Psoas muscle (tissue), 8 donors: ENCODE results near the gene ADRA2C. TPM values are rescaled to one million over a fixed set of nuclear protein-coding genes. Genes with fewer than 3 reads are reported as not detected.

Experiments
- ATAC-seq, 4 donors: fragments of 200-7000 bp; cut with Tn5 transposase; one replicate each; pipeline ENCODE4 v1.9.1; 2020; ENCODE audit warnings: moderate library complexity in 3 of 4, mild to moderate bottlenecking in 2 of 4
- DNase-seq, 2 donors: peaks; one replicate each; pipeline ENCODE4 v3.0.0-alpha.2; 2020
- H3K27ac ChIP-seq: fragments of 200-600 bp; one replicate; pipeline ENCODE4 v1.8.0; 2022
- H3K27me3 ChIP-seq, 3 donors: fragments of 200-600 bp in 1 of 3; one replicate each; pipeline versions ENCODE4 v1.6.1 to v1.8.0; 2013 to 2022; ENCODE audit warnings: low read length in 2 of 3, mild to moderate bottlenecking in 2 of 3, moderate library complexity in 1 of 3; ENCODE audit not compliant: insufficient read depth in 3 of 3
- H3K36me3 ChIP-seq, 2 donors: fragments of 200-600 bp in 1 of 2; one replicate each; pipeline versions ENCODE4 v1.6.1 to v1.8.0; 2013 to 2022; ENCODE audit warnings: low read depth in 1 of 2, mild to moderate bottlenecking in 1 of 2, moderate library complexity in 1 of 2; ENCODE audit not compliant: insufficient read depth in 1 of 2
- H3K4me1 ChIP-seq: fragments of 200-600 bp; one replicate; pipeline ENCODE4 v1.8.0; 2022
- H3K4me3 ChIP-seq: fragments of 200-600 bp; one replicate; pipeline ENCODE4 v1.8.0; 2022; ENCODE audit warnings: mild to moderate bottlenecking
- H3K9me3 ChIP-seq: fragments of 200-600 bp; one replicate; pipeline ENCODE4 v1.8.0; 2022
- CTCF ChIP-seq: fragments of 200-600 bp; IDR thresholded peaks from one replicate; pipeline ENCODE4 v1.8.0; 2022; ENCODE audit warnings: antibody characterized with exemption
- whole genome bisulfite sequencing, 3 donors: extraction: QIAGEN DNeasy Blood & Tissue Kit; methylation state at CpG; one replicate each; pipeline versions ENCODE4 v1.1.6 to v1.1.7; 2013; 5-methylcytosine and 5-hydroxymethylcytosine counted together
- intact Hi-C, 2 donors: fragments of 100-400 bp; cut with DNase I; formaldehyde crosslinking; loops; one replicate each; pipeline versions ENCODE4 v1.11.0 to v1.14.2; 2022
- polyA plus RNA-seq, 3 donors: library from polyadenylated mRNA; stranded (reverse); fragments of 200-250 nt; gene quantifications; one replicate each; pipeline ENCODE4 v1.2.3, GENCODE V29; 2013
- total RNA-seq, 4 donors: library from RNA; stranded (reverse); fragmentation: NEBNext Ultra II Directional in 2 of 4; extraction: Animal tissue kit (Norgen Biotek cat#: 25700) in 2 of 4; gene quantifications; one replicate each; pipeline versions ENCODE4 v1.2.1 to v1.2.4, GENCODE V29; 2021 to 2023
- donor health status: healthy with polysubstance abuse.
- donor health status: DM: no; HTN: no; CAD: no; lungs with moderate emphysema.
- donor health status: Bipolar disorder and iron deficiency.
- donor health status: healthy.
- donor health status: DM: yes; HTN: yes; CAD: no.
- donor health status: DM: no; HTN: no; CAD: no.
- donor health status: DM: no; HTN: no; CAD: no.
- donor health status: DM: yes; HTN: yes; CAD: no.

The ADRA2C gene
- total and polyA plus RNA-seq, 7 donors: 1.8 to 5.0 (median 3.8) TPM

- no peak for TF ChIP-seq CTCF
- H3K27me3 ChIP-seq: peaks cover 0 to 32% (median 16%) of the 10 kb centered on the region in 3 donors
- 41 to 55% (median 50%) methylated on average over 6 of the region's 6 CpGs for WGBS, 3 donors
- H3K4me3 ChIP-seq: no peak overlapping the region
- no peaks in the 10 kb centered on the region for H3K36me3 ChIP-seq
- H3K9me3 ChIP-seq: no peaks in the 10 kb centered on the region
- H3K27ac ChIP-seq: no peak overlapping the region
- DNase-seq (no peak), ATAC-seq (no peak)
- intact Hi-C loops: no loop called here
- H3K4me1 ChIP-seq: no peaks in the 10 kb centered on the region
Observed at GRCh38 chr4:3736806-3737205, 29.4 kb upstream of the ADRA2C start.

- TF ChIP-seq CTCF: no peak
- Histone ChIP-seq H3K27me3 (peaks cover 0 to 52% (median 35%) of the 10 kb centered on the region in 3 donors), H3K36me3 (no peaks in the 10 kb centered on the region), H3K27ac (no peak overlapping the region), H3K4me1 (no peaks in the 10 kb centered on the region), H3K4me3 (no peak overlapping the region), H3K9me3 (no peaks in the 10 kb centered on the region)
- ATAC-seq: no peak
- intact Hi-C loops: no loop called here
- WGBS, 3 donors: 61 to 72% (median 61%) methylated on average over 13 of the region's 13 CpGs
- no peak for DNase-seq
Observed at GRCh38 chr4:3739577-3739976, 26.6 kb upstream of the ADRA2C start.

- Histone ChIP-seq H3K36me3 (no peaks in the 10 kb centered on the region), H3K27me3 (peaks cover 0 to 59% (median 35%) of the 10 kb centered on the region in 3 donors), H3K4me3 (no peak overlapping the region), H3K4me1 (no peaks in the 10 kb centered on the region), H3K27ac (no peak overlapping the region), H3K9me3 (no peaks in the 10 kb centered on the region)
- TF ChIP-seq CTCF: no peak
- intact Hi-C loops: no loop called here
- ATAC-seq (no peak), DNase-seq (no peak)
- WGBS, 3 donors: 26 to 53% (median 33%) methylated on average over 25 of the region's 25 CpGs
Observed at GRCh38 chr4:3740256-3740655, 25.9 kb upstream of the ADRA2C start.

GRCh38 chr4:3741217-3742011 is 24.8 kb upstream of the ADRA2C start:
- WGBS, 3 donors: 85 to 89% (median 88%) methylated on average over 19 of the region's 19 CpGs
- TF ChIP-seq CTCF: no peak
- Histone ChIP-seq H3K4me1 (no peaks in the 10 kb centered on the region), H3K27ac (no peak overlapping the region), H3K36me3 (no peaks in the 10 kb centered on the region), H3K9me3 (no peaks in the 10 kb centered on the region), H3K4me3 (no peak overlapping the region), H3K27me3 (peaks cover 0 to 70% (median 31%) of the 10 kb centered on the region in 3 donors)
- no peak for DNase-seq
- no peak for ATAC-seq
- intact Hi-C loops: no loop called here

GRCh38 chr4:3742610-3743009 is 23.6 kb upstream of the ADRA2C start:
- intact Hi-C loops: no loop called here
- ATAC-seq (no peak), DNase-seq (no peak)
- H3K36me3 ChIP-seq: no peaks in the 10 kb centered on the region
- H3K27me3 ChIP-seq: peaks cover 0 to 68% (median 31%) of the 10 kb centered on the region in 3 donors
- 77 to 94% (median 93%) methylated on average over 3 of the region's 3 CpGs for WGBS, 3 donors
- no peaks in the 10 kb centered on the region for H3K4me1 ChIP-seq
- H3K9me3 ChIP-seq: no peaks in the 10 kb centered on the region
- H3K4me3 ChIP-seq: no peak overlapping the region
- H3K27ac ChIP-seq: no peak overlapping the region
- TF ChIP-seq CTCF: no peak
